Calu3 (cell line): Measurements from ENCODE around the gene FECH. TPM values are rescaled to one million over a fixed set of nuclear protein-coding genes. Genes with fewer than 3 reads are reported as not detected.

Source experiments
- BruUV-seq: library from RNA; stranded (reverse); fragments of 400-500 nt; replicated peaks from 2 replicates; lab custom pipeline; 2021; lab: Mats Ljungman, UMichigan
- CTCF ChIA-PET: fragments of 300-600 bp; sonication (Branson Sonifier 250); formaldehyde crosslinking; loops from one replicate; lab custom pipeline; 2022; ENCODE audit warnings: antibody characterized with exemption; lab: Charles Lee
- DNase-seq: peaks from one replicate; pipeline ENCODE4 v3.0.0; 2022
- H3K27ac Mint-ChIP-seq: one replicate; pipeline ENCODE4 v1.8.0; 2022; ENCODE audit warnings: mixed read lengths; ENCODE audit not compliant: unreplicated experiment
- H3K27me3 Mint-ChIP-seq: one replicate; pipeline ENCODE4 v1.8.0; 2022; ENCODE audit warnings: mixed read lengths; ENCODE audit not compliant: unreplicated experiment
- H3K36me3 Mint-ChIP-seq: one replicate; pipeline ENCODE4 v1.8.0; 2022; ENCODE audit warnings: mild to moderate bottlenecking, moderate library complexity, mixed read lengths; ENCODE audit not compliant: insufficient read depth, unreplicated experiment
- H3K4me1 Mint-ChIP-seq: one replicate; pipeline ENCODE4 v1.8.0; 2022; ENCODE audit warnings: mild to moderate bottlenecking, low read depth, mixed read lengths; ENCODE audit not compliant: unreplicated experiment
- H3K4me3 Mint-ChIP-seq: one replicate; pipeline ENCODE4 v1.8.0; 2022; ENCODE audit warnings: mild to moderate bottlenecking, low read depth, moderate library complexity, mixed read lengths; ENCODE audit not compliant: unreplicated experiment
- H3K9me3 Mint-ChIP-seq: one replicate; pipeline ENCODE4 v1.8.0; 2022; ENCODE audit warnings: low read depth, mixed read lengths; ENCODE audit not compliant: unreplicated experiment
- intact Hi-C: fragments of 100-400 bp; cut with micrococcal nuclease; formaldehyde crosslinking; loops from one replicate; pipeline ENCODE4 v1.10.0; 2022; ENCODE audit not compliant: unreplicated experiment
- total RNA-seq: library from RNA; stranded (reverse); gene quantifications from 2 replicates; pipeline ENCODE4 v1.2.3, GENCODE V29; 2022
- TF ChIP-seq, protein P1 (sequence below): fragments of 200-600 bp; IDR thresholded peaks from one replicate; pipeline ENCODE4 v1.8.0; 2022; ENCODE audit warnings: antibody characterized with exemption; ENCODE audit not compliant: unreplicated experiment

FECH gene
- total RNA-seq, 1 experiment from 2014 or later = 23.4 TPM

DNA sequence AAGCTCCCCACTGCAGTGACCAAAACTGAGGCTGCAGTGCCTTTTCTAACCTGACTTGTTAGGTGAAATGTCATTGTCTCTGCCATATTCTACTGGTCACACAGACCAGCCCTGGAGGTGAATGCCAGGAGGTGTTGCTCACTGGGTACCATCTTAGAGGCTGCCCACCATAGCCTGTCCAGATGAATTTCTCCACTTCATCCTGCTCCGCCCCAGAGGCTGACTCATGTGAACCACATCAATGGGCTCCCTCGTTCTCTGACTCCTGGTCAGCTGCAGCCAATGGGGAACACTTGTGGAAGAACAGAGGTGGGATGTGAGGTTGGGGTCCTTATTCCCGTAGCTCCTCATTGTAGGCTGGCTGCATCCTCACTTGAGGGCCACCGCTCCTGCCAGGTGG, 38.5 kb upstream of the FECH start:
- no peak for DNase-seq
- H3K36me3 Mint-ChIP-seq = peaks cover 32% of the 10 kb centered on the region
- intact Hi-C loops = no loop called here
- peaks cover 24% of the 10 kb centered on the region for H3K4me1 Mint-ChIP-seq
- CTCF ChIA-PET = interaction anchor here (0.5 kb wide), 1 partner anchor 1944 kb away, joined by 5 read pairs; no protein-coding TSS in a partner anchor
- no peaks in the 10 kb centered on the region for H3K27me3 Mint-ChIP-seq
- BruUV-seq = no TSS peak
- H3K4me3 Mint-ChIP-seq = no peak overlapping the region
- H3K27ac Mint-ChIP-seq = no peak overlapping the region
- H3K9me3 Mint-ChIP-seq = no peaks in the 10 kb centered on the region
- TF ChIP-seq, protein P1, sequence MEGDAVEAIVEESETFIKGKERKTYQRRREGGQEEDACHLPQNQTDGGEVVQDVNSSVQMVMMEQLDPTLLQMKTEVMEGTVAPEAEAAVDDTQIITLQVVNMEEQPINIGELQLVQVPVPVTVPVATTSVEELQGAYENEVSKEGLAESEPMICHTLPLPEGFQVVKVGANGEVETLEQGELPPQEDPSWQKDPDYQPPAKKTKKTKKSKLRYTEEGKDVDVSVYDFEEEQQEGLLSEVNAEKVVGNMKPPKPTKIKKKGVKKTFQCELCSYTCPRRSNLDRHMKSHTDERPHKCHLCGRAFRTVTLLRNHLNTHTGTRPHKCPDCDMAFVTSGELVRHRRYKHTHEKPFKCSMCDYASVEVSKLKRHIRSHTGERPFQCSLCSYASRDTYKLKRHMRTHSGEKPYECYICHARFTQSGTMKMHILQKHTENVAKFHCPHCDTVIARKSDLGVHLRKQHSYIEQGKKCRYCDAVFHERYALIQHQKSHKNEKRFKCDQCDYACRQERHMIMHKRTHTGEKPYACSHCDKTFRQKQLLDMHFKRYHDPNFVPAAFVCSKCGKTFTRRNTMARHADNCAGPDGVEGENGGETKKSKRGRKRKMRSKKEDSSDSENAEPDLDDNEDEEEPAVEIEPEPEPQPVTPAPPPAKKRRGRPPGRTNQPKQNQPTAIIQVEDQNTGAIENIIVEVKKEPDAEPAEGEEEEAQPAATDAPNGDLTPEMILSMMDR = no peak

- peaks cover 61% of the 10 kb centered on the region for H3K36me3 Mint-ChIP-seq
- intact Hi-C loops = no loop called here
- TF ChIP-seq, protein P1 = no peak
- peak; percentile 12 for DNase-seq
- H3K9me3 Mint-ChIP-seq = no peaks in the 10 kb centered on the region
- no peaks in the 10 kb centered on the region for H3K27me3 Mint-ChIP-seq
- peak overlapping the region; percentile 97 for H3K27ac Mint-ChIP-seq
- peak overlapping the region; percentile 93 for H3K4me3 Mint-ChIP-seq
- no TSS peak for BruUV-seq
- H3K4me1 Mint-ChIP-seq = peaks cover 10% of the 10 kb centered on the region
- CTCF ChIA-PET = interaction anchor here (0.5 to 0.6 kb wide), 2 partner anchors 25 to 173 kb away, joined by 6 read pairs; no protein-coding TSS in a partner anchor
These were observed 34.7 kb upstream of the FECH start for GRCh38 chr18:57621246-57621604.

DNA sequence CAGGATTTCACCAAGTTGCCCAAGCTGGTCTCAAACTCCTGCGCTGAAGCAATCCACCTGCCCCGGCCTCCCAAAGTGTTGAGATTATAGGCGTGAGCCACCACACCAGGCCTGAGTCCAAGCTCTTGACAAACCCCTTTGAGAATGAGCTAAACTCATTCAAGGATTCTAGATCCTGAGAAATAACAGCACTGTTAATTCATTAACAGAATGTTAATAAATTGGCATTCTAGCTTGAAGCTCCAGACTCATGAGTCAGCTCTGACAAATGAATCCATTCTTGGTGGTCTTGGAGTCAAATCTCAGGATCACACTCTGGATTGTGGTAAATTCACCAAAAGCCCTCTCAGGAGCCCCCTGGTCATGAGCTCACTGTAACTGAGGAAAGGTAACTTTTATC, 33.4 kb upstream of the FECH start:
- Mint-ChIP-seq H3K27ac (no peak overlapping the region), H3K9me3 (no peaks in the 10 kb centered on the region), H3K4me1 (peaks cover 10% of the 10 kb centered on the region), H3K27me3 (no peaks in the 10 kb centered on the region), H3K36me3 (peaks cover 67% of the 10 kb centered on the region), H3K4me3 (peak overlapping the region; percentile 93)
- intact Hi-C loops = no loop called here
- no TSS peak for BruUV-seq
- CTCF ChIA-PET = interaction anchor here (1.0 kb wide), 1 partner anchor 17 kb away, joined by 3 read pairs; no protein-coding TSS in a partner anchor
- no peak for DNase-seq
- TF ChIP-seq, protein P1 = no peak

GRCh38 chr18:57618910-57619309, 32.4 kb upstream of the FECH start:
- no peak for DNase-seq
- Mint-ChIP-seq H3K9me3 (no peaks in the 10 kb centered on the region), H3K27ac (no peak overlapping the region), H3K4me3 (no peak overlapping the region), H3K4me1 (peaks cover 10% of the 10 kb centered on the region), H3K36me3 (peaks cover 76% of the 10 kb centered on the region), H3K27me3 (no peaks in the 10 kb centered on the region)
- no TSS peak for BruUV-seq
- CTCF ChIA-PET = no interaction called here
- intact Hi-C loops = no loop called here
- TF ChIP-seq, protein P1 = no peak
